GM21825 (cell line): ENCODE data around the gene LCE2B.
"Not testable (repeated sequence)": the region's sequence is repeated elsewhere in the genome, so short reads cannot be mapped to it uniquely, and the experiment has no call there.

Experiments
- ATAC-seq: cut with Tn5 transposase; IDR thresholded peaks from one replicate; pipeline ENCODE4 v1.9.1; 2021; ENCODE audit warnings: mild to moderate bottlenecking, moderate library complexity; ENCODE audit not compliant: unreplicated experiment

The LCE2B gene, protein sequence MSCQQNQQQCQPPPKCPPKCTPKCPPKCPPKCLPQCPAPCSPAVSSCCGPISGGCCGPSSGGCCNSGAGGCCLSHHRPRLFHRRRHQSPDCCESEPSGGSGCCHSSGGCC

DNA sequence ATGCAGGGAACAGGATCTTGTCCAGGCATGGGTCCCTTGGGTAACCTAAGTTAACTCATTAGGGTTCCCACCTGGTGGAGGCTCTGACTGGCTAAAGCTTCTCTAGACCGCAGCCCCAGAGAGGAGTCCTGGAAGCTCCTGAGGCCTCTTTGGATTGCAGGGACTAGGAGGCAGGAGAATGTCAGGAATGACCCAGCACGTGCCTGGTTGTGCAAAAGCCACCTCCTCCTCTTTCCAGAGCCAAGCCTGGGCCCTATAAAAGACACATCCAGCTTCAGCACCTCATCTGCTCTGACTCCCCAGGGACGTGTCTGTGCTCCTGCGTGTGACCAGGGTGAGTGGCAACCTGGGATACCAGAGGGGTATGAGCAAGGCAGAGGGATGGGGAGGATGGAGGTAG is at the start of gene LCE2B:
Gene LCE2B, plus strand, starts transcription at position 301 of the 400 bp plus-strand sequence. CDS start 721 bp downstream, outside the sequence.
- ATAC-seq = not testable (repeated sequence)

DNA sequence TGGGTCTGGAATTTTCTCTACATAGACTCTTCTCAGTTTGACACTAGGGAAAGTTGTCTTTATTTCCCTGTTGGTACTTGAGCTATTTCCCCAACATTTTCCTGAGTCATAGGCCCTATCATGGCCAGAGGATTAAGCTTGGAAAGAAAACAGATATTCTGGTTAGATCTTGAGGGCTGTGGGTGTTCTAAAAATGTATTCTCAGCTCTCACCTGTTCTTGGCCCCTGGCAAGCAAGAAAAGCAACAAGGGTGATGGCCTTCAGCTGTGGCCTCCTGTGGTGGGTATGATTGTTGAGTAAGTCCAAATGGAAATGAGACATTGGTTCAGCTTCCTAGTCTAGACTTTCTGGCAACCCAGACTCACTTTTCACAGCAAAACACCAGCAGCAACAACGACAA is 45.6 kb upstream of the LCE2B start:
- no peak for ATAC-seq

DNA sequence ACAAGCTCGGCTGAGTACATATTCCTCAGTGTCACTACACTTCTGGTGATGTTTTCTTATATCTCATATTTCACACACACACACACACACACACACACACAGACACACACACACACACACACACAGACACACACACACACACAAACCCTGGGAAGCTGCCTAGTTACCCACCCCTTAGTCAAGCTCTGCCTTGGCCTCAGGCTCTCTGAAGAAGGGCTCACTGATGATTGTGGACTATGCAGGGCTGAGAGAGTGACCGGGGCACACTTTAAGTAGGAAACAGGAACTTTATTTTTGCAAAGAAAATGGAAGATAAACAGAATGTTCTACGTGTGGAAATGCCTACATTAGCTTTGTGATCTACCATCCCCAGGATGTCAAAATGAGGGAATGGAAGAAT is 42.0 kb upstream of the LCE2B start:
- ATAC-seq = no peak

DNA sequence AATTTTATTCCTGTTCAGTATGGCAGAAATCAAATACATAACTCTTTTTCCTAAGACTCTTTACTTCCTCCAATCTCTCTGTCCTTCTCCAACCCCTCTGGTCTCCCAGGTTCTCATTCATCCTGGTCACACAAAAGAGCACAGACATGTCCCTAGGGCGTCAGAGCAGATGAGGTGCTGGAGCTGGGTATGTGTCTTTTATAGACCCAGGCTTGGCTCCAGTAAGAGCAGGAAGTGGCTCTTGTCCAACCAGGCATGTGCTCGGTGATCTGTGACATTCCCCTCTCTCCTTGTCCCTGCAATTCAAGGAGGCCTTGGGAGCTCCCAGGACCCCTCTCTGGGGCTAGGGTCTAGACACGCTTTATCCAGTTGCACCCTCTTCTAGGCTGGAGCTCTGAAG is 40.8 kb upstream of the LCE2B start:
- no peak for ATAC-seq

DNA sequence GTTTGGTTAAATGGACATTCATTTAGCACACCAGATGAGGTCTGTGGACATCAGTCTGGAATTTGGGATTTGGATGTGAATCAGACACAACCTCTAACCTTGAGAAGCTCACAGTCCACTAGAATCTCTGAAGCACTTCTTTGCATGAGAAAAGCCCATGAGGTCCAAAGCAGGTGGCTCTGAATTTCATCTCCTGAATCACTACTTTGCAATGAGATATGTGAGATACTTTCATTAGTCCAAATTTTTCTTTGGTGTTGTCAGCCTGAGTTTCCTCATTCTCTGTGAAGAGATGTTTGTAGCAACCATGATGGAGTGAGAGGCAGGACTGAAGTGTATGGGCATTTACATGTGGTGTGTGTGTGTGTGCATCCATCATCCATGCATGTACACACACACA is 39.3 kb upstream of the LCE2B start:
- no peak for ATAC-seq

DNA sequence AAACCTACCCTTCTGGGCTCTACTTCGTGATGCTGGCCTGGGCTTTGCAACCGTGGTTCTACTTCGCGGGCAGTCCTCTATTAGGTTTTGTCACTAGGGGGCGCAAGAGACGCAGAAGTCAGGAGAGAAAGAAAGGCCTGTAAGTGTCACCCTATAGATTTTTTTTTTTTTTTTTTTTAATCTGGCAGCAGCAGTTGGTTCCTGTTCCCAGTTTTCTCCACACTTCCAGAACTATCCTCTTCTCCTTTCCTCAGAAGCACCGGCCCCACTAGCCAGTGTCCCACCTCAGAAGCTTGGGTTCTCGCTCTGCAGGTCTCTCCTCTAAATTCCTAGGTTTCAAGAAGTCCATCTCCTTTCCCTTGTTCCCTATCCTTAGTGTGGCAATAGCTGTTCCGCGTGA is 31.8 kb upstream of the LCE2B start:
- no peak for ATAC-seq

DNA sequence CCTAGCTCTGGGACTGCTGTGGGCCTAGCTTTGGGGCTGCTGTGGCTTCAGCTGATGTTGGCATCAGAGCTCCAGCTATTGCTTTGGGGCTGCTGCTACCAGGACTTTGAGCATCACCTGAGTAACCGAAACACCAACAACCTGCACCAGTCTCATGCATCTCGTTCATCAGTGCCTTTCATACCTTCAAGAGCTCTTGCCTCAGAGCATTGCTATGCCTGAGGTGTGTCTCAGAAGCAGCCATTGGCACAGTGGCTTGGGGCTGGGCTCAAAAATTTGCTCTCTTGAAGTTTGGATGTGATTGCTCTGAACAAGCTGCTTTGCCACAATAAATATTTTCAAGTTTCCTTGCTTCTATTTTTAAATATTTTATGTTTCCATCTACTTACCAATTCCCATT is 29.5 kb upstream of the LCE2B start:
- no peak for ATAC-seq

DNA sequence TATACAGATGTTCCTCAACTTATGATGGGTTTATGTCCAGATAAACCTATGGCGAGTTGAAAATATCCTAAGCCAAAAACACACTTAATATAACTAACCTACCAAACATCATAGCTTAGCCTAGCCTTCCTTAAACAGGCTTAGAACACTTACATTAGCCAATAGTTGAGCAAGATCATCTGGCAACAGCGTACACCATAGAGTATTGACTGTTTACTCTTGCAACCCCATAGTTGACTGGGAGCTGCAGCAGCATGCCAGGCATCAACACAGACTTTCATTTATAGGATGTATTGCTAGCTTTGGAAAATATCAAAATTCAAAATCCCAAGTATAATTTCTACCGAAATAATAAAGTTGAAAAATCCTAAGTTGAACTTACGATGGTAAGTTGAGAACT is 28.2 kb upstream of the LCE2B start:
- no peak for ATAC-seq

DNA sequence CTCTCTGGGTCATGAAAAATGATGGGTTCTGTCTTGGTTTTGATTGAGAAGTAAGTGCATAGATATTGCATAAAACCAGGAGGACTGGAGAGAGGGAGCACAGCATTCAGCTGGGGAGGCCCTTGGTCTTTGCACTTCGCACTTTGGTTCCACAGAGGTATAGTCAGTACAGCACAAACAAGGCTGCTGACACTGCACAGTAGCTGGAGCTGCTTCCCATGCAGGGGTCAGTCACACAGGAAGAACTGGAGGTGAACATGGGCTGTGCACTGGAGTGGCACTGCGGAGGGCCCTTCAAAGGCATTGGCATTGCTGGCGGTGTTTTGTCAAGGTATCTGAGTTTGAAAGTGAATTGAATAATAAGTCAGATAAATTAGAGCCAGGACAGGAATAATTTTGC is 27.3 kb upstream of the LCE2B start:
- no peak for ATAC-seq

DNA sequence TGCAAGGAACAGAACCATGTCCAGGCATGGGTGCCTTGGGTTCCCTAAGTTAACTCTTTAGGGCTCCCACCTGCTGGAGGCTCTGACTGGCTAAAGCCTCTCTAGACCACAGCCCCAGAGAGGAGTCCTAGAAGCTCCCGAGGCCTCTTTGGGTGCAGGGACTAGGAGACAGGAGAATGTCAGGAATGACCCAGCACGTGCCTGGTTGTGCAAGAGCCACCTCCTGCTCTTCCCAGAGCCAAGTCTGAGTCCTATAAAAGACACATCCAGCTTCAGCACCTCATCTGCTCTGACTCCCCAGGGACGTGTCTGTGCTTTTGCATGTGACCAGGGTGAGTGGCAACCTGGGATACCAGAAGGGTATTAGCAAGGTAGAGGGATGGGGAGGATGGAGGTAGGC is 22.8 kb upstream of the LCE2B start, which contains the start of gene LCE2D:
Gene LCE2D, plus strand, starts transcription at position 283 of the 400 bp plus-strand sequence. CDS start 726 bp downstream, outside the sequence.
- ATAC-seq = no peak

DNA sequence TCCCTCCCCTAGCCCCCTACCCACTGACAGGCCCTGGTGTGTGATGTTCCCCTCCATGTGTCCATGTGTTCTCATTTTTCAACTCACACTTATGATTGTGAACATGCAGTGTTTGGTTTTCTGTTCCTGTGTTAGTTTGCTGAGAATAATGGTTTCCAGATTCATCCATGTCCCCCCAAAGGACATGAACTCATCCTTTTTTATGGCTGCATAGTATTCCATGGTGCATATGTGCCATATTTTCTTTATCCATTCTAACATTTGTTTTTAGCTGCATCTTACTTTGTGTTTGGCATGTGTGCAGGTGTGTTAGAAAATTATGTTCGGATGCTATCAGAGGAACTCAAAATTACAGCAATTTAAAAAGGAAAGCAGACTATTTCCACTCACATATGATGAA is 19.8 kb upstream of the LCE2B start:
- ATAC-seq = not testable (repeated sequence)

DNA sequence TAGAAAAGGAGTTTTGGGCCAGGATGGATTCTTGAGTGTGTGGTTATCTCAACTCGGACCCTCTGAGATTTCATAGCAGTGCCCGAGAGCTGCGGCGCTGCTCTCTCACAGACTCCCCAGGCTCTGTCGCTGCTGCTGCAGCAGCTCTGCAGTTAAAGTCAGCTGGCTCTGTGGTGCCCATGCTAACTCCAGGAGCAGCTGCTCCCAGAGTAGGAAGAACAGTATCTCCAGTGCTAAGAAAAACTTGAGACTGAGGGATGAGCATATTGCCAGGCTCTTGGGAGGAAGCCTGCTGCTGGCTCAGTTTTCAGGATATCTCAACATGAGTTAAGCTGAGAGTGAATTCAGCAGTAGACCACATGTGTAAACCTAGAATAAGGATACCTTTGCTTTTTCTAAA is 18.3 kb upstream of the LCE2B start:
- ATAC-seq = no peak

DNA sequence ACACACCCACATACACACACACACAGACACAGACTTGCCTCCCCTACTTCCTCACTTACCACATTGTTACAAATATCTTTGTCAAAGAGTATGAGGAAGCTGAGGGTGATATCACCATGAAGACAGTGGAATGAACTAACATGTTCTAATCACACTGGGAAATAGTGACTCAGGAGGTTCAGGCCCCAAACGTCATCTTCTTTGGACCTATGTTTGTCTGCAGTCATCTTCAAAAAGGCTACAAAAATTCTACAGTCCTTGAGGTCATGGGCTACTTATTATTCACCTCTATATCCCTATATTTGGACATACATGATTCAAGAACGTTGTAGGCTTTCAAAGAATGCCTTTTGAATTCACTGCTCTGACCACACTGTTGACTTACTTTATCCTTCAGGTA is 12.9 kb upstream of the LCE2B start:
- no peak for ATAC-seq

DNA sequence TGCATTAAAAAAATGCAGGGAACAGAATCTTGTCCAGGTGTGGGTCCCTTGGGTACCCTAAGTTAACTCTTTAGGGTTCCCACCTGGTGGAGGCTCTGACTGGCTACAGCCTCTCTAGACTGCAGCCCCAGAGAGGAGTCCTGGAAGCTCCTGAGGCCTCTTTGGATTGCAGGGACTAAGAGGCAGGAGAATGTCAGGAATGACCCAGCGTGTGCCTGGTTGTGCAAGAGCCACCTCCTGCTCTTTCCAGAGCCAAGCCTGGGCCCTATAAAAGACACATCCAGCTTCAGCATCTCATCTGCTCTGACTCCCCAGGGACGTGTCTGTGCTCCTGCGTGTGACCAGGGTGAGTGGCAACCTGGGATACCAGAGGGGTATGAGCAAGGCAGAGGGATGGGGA is 10.9 kb upstream of the LCE2B start, which contains the start of gene LCE2C:
Gene LCE2C, plus strand, starts transcription at position 297 of the 400 bp plus-strand sequence. CDS start 737 bp downstream, outside the sequence.
- not testable (repeated sequence) for ATAC-seq

DNA sequence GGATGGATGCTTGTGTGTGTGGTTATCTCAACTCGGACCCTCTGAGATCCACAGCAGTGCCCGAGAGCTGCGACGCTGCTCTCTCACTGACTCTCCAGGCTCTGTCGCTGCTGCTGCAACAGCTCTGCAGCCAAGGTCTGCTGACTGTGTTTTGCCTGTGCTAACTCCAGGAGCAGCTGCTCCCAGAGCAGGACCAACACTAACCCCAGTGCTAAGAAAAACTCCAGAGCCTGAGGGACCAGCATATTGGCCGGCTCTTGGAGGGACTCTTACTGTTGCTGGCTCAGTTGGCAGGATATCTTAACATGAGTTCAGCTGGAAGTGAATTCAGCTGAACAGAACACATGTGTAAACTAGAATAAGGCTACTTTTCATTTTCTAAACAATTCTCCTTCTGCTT is 6.5 kb upstream of the LCE2B start:
- ATAC-seq = no peak

DNA sequence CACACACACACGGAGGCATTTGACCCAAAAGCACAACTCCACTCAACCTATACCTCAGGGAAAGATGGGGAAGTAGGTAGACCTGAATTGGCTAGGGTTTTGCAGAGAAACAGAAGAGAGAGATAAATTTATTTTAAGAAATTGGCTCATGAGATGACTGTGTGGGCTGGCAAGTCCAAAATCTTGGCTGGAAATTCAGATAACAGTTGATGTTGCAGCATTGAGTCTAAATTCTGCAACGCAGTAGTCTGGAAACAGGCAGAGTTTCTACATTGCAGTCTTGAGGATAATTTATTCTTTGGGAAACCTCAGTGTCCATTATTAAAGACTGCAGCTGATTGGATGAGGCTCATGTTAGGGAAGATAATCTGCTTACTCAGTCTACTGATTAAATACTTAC is 4.3 kb upstream of the LCE2B start:
- ATAC-seq = no peak

DNA sequence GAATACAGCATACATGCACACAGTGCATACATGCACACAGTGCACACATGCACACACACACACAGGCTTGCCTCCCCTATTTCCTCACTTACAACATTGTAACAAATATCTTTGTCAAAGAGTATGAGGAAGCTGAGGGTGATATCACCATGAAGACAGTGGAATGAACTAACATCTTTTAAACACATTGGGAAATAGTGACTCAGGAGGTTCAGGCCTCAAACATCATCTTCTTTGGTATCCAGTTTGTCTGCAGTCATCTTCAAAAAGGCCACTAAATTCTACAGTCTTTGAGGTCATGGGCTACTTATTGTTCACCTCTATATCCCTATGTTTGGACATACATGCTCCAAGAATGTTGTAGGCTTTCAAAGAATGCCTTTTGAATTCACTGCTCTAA is 2.1 kb upstream of the LCE2B start:
- no peak for ATAC-seq

DNA sequence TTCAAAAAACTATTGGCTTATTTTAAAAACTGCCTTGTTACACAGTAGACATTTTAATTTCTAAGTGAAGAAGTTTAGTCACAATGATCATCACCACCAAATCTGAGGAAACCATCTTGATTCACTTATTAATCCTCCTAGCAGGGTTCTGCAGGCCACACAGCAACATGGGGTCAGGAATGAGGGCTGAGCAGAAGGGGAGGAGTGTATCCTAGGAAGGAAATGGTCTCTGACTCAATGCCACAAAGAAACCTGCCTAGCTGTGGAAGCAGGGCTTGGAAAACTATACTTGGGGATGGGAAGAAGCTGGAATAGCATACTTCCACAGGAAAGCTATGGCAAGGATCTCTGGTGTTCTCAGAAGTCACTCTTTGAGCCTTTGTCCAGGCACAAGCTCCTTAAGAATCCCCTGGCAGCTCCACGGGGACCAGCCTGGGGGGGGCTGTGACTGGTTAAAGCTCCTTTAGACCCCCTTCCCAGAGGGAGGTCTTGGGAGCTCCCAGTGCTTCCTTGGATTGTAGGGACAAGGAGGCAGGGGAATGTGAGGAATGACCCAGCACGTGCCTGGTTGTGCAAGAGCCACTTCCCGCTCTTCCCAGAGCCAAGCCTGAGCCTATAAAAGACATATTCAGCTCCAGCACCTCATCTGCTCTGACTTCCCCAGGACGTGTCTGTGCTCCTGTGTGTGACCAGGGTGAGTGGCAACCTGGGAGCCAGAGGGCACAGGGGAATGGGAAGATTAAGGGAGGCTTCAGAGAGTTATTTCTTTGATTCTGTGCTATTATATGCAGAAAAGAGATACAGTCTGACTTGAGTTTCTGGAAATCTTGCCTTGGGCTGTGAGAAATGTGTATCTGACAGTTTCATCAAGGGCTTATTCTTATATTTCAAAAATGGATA is 12.0 kb downstream of the LCE2B start, which contains the start of gene LCE2A:
Gene LCE2A, plus strand, starts transcription at position 645 of the 900 bp plus-strand sequence. CDS start 557 bp downstream, outside the sequence.
- no peak for ATAC-seq

DNA sequence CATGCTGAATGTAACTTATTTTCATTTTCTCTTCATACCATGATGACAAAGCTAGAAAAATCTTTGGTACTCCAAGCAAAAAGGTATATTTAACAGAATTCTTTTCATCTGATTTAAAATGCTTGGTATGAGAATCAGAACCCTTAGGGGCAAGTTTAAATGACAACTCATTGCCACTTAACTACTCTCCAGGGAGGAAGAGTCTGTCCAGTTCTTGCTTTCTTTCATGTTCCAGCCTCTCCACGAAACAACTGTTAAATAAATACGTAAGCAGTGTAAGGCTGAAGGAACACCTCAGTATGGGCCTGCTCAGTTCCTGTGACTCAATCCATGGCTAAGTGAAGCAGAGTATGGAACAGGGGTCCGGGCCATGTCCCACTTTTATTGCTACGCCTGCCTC is 13.8 kb downstream of the LCE2B start:
- ATAC-seq = no peak

DNA sequence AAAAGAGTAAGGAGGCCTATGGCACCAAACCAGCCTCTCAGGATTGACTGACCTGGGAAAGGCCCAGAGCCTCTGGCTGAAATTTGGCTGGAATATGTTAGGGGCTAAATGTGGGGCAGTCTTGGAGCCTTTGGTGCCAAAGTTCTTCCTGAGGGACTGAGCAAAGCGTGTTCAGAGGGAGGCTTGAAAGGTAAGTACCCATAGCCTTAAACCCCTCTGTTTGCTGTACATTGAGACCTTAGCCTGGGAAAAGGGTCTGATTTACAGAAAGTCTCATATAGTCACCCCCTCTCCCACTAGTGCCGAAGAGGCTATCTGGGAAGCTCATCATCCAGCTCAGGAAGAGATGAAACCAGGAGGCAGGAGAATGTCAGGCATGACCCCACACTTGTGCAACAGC is 21.9 kb downstream of the LCE2B start, which contains the start of gene LCE4A:
Gene LCE4A, plus strand, starts transcription at position 301 of the 400 bp plus-strand sequence. CDS start 916 bp downstream, outside the sequence.
- ATAC-seq = no peak

DNA sequence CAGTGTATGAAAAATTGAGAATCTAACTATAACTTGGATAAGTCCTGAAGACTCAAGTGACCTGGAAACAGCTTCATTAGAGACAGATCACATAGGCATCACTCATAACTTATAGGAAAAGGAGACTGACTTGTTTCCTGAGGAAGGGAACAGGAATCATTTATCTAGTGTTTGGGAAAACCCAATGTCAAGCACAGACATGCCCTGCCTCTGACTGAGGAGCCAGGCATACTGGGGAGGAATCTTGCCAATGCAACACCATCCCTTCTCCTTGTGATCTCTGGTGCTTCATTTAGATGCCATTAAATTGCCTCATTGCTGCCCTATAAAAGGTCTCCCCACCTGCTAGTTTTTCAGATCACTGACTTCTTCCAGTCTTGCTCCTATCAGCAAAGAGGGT is 32.3 kb downstream of the LCE2B start:
- no peak for ATAC-seq

DNA sequence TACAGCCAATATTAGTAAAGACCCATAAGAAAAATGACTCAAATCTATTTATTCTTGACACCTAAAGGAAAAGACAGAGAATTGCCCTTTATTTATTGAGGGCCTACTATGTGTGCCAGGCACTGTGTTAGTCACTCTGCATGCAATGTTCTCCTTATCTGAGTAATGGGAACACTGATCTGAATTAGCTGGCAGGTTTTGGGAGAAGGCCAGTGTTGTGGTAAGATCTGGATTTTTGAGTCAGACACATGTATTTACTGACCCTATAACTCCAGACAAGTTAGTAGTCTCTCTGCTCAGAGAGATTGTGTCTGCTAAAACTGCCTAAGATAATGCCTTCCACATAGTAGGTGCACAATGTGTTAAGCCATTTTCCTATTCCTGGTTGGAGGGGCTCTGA is 39.3 kb downstream of the LCE2B start:
- ATAC-seq = no peak
